HG02973 (cell line): ENCODE data around the gene BCL11A.
"Not testable (repeated sequence)": the region's sequence is repeated elsewhere in the genome, so short reads cannot be mapped to it uniquely, and the experiment has no call there.

ENCODE experiments used
- ATAC-seq: cut with Tn5 transposase; IDR thresholded peaks from one replicate; pipeline ENCODE4 v1.9.1; 2021; ENCODE audit warnings: moderate library complexity; ENCODE audit not compliant: unreplicated experiment

Gene BCL11A

DNA sequence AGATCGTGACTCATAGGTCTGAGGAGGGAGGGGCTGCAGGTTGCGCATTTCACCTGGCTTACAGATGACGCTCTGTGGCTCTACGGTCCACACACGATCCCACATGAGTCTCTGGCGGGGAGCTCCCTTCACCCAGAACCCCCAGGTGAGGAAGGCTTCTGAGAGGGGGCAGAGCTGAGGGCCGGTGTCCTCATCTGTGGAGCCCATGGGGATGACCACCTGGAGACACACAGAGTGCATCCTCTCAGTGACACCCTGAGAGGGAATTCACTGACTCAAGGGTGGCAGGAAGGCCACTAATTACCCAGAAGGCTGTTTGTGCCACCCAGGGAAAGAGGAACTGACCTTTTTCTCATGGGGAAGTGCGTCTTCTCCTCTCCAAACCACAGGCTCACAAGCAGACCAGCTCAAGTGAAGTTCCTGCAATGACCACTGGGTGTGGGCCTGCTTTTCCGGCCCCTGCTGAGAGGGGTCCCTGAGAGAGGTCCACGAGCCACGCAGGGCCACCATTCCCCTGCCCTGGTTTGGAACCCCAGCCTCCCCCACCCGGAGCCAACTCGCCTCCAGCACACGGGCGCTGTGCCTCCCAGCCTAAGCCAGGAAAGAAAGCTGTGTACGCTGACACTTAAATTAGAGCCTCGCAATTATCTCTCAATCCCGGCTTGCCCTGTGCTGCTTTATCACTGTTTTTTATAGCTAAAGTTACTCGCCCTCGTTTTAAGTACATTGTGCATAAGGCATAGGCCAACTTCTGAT lies 114.1 kb downstream of the BCL11A start:
- ATAC-seq = peak; percentile 97

- no peak for ATAC-seq
Observed at GRCh38 chr2:60438653-60439052, 114.8 kb downstream of the BCL11A start.

GRCh38 chr2:60438131-60438530 lies 115.3 kb downstream of the BCL11A start:
- no peak for ATAC-seq

DNA sequence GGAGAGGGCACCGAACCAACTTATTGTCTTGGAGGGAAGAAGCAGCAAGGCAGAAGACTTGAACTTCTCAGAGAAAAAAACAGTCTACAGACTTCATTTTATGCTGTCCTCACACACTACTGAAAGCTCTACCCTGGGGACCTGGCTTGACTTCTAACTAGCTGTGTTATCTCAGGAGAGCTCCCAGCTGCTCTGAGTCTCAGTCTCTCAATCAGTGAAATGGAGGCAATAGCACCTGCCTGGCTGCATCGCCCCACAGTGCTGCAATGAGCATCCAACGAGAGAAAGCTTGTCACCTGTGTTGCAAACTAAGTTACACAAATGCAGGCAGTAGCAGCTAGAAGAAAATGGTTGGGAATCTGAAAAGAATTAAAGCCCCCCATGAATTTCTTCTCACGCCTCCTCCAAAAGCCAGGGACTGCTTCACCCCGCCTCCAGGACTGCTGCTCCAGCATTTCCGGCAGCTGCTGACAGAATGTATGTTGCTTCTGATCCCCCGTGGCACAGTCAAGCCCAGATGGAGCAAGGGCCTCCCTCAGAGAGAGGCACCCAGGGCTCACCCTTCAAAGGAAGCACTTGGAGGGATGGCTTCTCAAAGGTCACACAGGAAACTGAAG lies 116.3 kb downstream of the BCL11A start:
- no peak for ATAC-seq

DNA sequence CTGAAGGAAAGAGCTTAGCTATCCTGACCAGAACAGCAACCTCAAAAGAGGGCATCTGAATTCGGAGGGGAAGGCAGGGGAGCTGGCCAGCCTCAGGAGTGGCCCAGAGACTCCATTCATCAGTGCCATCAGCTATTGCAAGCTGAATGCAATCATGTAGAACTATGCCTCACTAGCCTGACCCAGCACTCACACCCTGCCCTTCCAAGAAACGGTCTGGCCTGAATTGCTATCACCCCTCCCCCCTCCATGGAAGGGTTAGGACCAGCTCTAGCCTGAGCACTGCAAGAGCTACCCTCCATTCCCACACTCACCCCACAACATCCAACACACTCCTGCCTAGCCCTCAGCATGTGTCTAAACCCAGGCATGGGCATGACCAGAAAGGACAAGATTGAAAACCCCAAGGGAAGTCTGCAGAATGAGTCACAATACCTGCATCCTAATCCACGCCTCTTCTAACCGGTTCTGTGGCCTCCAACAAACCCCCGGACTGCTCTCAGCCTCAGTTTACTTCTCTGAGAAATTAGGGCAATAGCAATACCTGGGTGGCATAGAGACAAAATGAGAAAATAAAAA lies 120.3 kb downstream of the BCL11A start:
- ATAC-seq = no peak

GRCh38 chr2:60432035-60432601 lies 121.3 kb downstream of the BCL11A start:
- ATAC-seq = no peak

DNA sequence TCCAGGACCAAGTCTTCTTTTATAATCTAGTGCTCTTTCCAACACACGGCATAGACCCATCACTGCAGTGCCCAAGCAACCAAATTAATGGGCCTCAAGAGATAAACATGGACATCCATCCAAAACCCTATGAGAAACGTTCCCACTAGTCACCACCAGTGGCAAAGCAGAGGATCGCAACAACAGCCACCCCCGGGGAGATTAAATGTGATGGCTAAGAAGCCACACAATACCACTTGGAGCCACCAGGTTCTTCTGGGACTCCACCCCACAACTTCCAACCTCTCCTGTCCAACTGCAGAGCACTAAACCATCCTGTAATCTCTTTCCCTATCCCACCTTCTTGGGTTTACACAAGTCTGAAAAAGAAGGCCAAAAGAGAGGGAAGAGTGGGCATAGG lies 123.8 kb downstream of the BCL11A start:
- ATAC-seq = no peak

- ATAC-seq = no peak
Observed at GRCh38 chr2:60426880-60427279, 126.6 kb downstream of the BCL11A start.

DNA sequence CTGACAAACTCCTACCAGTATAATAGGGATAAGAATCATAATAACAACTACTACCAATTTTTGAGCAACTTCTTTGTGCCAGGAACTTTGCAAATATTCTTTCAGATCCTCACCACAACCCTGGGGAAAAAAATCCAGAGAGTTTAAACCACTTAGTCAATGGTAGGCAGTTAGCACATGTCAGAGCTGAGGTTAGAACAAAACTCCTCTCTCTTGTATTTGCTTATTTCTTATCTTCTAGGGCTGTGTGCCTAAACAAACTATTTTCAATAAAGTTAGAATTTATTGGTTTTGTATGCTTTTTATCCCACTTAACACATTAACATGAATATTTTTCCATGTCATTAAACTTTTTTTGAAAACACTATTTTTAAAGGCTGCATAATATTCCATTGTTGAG lies 127.1 kb downstream of the BCL11A start:
- ATAC-seq = no peak

- no peak for ATAC-seq
Observed at GRCh38 chr2:60424233-60424632, 129.2 kb downstream of the BCL11A start.

DNA sequence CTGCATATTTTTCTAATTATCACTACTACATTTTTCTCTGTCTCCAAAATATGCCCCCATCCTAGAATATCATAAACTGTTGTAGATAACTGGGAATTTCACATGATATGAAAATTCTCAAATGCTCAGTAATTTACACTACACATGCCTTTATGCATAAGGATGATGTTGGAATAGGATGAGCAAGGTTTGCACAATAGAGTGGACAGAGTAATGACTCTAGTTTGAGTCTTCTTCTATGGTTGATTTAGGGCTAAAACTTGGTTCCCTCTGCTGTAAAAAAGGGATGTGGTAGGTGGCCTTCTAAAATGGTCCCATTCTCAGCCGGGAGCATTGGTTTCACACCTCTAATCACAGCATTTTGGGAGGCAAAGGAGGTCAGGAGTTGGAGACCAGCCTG lies 129.9 kb downstream of the BCL11A start:
- ATAC-seq = no peak

DNA sequence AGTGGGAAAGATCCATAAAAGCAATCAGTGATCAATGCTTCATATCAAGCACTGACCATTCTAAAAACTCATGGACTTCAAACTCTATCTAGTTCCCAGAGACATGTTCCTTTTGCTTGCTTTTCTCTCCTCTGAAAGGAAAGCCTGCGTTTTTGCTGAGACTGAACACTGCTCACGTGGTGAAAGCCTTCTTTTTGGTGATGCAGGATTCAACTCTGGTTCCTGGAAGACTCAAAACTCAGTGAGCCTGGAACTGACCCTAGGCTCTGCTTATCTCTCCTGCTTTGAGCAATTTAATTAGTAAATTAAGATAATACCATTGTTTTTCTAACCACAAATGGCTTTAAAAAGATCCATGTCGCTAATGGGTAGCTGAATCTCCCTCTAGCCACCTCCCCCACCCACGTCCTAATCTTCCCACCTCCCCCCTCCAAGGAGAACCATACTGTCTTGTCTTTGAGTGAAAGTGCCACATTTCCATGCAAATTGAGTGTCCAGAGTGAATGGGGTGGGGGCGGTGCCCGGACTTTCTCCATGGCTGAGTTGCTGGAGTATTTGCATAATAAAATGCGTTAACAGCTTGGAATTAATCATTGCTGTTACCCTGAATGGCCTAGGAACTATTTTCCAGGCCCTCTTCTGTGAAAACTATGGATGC lies 130.5 kb downstream of the BCL11A start:
- ATAC-seq = no peak

- not testable (repeated sequence) for ATAC-seq
Observed at GRCh38 chr2:60417210-60417609, 136.2 kb downstream of the BCL11A start.

- no peak for ATAC-seq
Observed at GRCh38 chr2:60416221-60417008, 137.0 kb downstream of the BCL11A start.

DNA sequence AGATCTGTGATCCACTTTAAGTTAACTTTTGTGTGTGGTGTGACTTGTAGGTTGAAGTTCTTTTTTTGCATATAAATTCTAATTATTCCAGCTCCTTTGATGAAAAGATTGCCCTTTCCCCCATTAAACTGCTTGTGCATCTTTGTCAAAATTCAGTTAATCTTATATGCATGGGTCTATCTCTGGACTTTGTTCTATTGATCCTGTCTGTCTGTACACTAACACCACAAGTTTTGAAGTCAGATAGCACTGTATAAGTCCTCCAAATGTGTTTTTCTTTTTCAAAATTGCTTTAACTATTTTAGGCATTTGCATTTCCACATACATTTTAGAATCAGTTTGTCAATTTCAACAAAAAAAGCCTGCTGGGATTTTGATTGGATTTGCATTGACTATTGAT lies 137.6 kb downstream of the BCL11A start:
- ATAC-seq = no peak

GRCh38 chr2:60414495-60415138 lies 138.8 kb downstream of the BCL11A start:
- no peak for ATAC-seq

DNA sequence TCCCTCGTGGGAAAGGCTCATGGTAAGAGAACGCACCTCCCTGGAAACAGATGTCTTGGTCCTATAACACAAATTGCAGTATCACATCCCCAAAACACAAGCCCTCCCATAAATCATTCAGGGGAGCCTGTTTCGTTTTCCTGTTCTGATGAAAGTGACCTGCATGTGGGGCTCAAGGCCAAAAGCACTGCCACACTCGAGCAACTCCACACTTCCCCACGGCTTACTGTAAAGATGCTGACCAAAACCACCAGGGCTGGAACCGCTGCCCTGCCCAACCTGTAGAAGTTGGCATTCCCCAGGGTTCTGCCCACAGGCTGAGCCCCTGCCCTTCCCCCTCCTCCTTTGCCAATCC lies 139.7 kb downstream of the BCL11A start:
- ATAC-seq = peak; percentile 70

DNA sequence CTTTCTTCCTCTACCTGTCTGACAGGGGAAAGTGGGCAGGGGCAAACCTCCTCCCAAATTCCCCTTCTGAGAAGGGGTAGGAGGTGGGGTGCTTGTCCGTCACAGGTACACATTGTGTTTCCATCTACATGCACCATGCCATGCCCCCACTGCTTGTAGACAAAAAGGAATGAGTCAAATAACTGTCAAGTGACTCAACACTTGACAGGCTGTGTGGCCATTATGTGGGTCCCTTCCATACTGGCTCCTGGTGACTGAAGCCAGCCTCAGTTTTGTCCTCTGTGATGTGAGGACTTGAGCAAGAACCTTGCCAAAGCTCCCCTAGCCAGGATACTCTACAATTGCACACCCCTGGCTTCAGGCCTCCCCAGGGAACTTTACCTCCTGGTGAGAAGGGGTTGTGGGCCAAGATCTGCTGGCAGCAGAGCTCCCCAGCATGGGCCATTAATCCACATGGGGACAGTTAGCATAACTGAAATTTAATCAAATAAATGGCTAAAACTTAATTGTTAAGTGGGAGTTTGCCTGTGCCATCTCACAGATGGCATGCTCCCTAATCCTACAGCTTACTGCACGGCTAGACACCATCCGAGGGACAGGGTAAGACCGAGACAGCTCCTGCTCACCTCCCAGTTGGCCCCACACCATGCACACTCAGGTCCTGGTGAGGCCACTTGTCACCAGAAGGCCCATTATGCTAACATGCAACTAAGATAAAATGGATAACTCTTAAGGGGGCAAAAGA lies 140.2 kb downstream of the BCL11A start:
- ATAC-seq = peak; percentile 35

- no peak for ATAC-seq
Observed at GRCh38 chr2:60412620-60413019, 140.8 kb downstream of the BCL11A start.

GRCh38 chr2:60412027-60412426 lies 141.4 kb downstream of the BCL11A start:
- ATAC-seq = no peak
